AG20443 (cell line): ENCODE measurements around the gene NUP133.
"Not testable (repeated sequence)": the region's sequence is repeated elsewhere in the genome, so short reads cannot be mapped to it uniquely, and the experiment has no call there.

Experiments
- DNase-seq: peaks from one replicate; pipeline ENCODE4 v3.0.0; 2012; ENCODE audit warnings: low spot score, mixed read lengths

The NUP133 gene

DNA sequence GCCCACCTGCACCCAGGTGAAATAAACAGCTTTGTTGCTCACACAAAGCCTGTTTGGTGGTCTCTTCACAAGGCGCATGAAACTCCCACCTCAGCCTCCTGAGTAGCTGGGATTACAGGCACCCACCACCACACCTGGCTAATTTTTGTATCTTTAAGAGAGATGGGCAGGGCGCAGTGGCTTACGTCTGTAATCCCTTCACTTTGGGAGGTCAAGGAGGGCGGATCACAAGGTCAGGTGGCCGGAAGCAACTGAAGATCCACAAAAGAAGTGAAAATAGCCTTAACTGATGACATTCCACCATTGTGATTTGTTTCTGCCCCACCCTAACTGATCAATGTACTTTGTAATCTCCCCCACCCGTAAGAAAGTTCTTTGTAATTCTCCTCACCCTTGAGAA, 89.6 kb downstream of the NUP133 start:
- DNase-seq, result not testable (repeated sequence)

DNA sequence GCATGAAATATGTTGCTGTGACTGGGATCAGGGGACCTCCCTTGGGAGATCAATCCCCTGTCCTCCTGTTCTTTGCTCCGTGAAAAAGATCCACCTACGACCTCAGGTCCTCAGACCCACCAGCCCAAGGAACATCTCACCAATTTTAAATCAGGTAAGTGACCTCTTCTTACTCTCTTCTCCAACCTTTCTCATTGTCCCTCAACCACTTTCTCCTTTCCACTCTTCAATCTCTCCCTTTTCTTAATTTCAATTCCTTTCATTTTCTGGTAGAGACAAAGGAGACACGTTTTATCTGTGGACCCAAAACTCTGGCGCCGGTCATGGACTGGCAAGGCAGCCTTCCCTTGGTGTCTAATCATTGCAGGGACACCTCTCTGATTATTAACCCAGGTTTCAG, 95.3 kb downstream of the NUP133 start:
- DNase-seq, result not testable (repeated sequence)

DNA sequence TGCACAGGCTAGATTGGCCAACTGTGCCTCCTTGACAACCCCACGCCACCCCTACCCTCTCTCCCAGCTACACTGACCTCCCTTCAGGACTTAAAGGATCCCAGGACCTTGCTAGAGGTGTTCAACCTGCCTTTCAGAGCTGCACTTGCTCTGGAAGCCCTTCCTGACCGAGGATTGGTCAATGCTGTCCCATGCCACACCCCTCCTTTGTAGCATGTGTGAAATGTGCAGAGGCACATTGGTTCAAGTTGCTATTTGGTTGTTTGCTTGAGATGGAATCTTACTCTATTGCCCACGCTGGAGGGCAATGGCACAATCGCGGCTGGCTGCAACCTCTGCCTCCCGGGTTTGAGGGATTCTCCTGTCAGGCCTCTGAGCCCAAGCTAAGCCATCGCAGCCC, 96.1 kb downstream of the NUP133 start:
- no peak for DNase-seq

- no peak for DNase-seq
Observed at GRCh38 chr1:229411434-229412055, 96.6 kb downstream of the NUP133 start.

GRCh38 chr1:229410692-229411433, 97.3 kb downstream of the NUP133 start:
- peak; percentile 61 for DNase-seq

- DNase-seq, result no peak
Observed at GRCh38 chr1:229410370-229410691, 97.8 kb downstream of the NUP133 start.

DNA sequence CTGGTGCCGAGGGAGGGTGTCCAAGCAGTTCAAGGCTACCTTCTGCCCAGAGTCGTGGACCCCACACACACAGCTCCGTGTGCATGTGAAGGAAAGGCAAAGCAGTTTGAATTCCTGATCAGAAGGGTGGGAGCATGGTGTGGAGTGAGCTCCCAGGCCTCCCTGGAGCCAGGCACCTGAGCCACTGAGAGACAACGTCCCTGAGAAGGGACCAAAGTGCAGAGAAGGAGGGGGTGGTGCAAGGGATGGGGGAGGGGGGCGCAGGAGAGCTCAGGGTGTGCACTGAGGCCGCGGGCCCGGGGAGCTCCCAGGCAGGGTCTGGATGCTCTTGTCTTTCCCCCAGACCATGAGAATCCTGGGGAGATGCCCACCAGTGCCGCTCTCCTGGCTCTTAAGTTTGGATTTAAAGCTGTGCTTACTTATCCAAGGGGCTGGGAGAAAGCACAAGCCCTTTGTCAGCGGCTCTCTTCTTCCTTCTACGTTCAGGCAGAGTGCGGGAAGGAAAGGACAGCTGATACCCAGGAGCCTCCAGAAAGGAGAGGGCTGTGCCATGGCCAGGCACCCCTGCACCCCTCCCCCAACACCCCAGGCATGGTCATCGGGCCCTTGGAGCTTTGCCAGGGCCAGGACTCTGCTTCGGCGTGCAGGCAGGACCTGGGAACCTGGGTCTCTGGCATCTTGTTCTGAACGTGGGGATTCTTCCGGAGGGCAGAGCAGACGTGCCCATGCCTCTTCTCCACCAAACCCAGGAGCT, 98.3 kb downstream of the NUP133 start:
- no peak for DNase-seq

- no peak for DNase-seq
Observed at GRCh38 chr1:229408458-229409037, 99.6 kb downstream of the NUP133 start.

DNA sequence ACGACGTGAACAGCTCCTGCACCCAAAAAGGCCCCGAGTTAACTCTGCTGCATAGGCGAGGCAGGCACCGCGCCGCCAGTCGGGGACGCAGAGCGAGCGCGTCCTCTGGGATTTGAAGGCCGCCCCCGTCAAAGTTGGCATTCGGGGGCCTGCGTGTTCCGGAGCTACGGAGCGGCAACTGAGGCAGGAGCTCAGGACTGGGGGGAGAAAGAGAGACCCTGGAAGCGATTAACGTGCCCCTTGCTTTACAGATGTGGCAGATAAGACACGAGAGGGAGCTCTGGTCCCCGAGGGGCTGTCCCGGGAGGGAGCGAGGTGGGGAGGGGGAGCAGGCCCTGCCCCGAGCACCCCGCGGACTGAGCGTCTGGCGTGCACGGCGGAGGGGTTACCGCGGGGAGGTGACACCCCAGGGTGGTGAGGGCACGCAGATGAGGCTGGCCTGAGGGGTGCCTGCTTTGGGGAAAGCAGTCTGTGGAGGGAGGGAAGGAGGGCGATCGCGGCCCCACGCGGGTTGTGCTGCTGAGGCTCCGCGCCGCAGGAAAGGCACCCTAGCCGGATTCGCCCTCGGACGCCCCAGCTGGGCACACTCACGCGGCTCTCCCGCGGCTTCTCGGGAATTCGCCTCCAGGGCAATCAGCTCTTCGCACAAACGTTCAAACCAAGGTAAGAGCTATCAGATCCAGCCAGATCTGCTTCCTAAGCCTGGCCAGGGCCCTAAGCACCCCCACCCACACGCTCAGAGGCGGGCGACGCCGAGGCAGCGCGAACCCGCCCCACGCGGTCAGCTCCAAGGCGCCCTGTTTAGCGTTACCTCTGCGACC, 100.7 kb downstream of the NUP133 start:
- DNase-seq, result peak; percentile 27

DNA sequence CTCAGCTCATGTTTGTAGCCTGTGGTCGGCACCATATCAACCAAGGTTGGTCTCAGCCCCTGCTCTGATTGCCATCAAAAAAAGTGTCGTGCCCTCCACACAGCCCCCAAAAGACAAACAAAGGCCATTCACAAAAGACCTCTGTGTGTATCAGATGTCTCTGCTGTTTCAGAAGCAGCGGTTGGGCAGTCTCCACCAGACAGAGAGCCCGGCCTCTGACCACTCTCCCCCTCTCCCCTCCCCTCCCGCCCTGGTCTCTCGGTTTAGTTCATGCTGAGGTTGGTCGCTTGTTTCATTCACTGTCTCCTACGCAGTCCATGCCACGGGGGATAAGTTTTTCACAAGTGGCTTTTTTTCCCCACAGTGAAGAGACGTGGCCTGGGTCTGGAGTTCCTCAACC, 101.3 kb downstream of the NUP133 start:
- DNase-seq, result no peak

DNA sequence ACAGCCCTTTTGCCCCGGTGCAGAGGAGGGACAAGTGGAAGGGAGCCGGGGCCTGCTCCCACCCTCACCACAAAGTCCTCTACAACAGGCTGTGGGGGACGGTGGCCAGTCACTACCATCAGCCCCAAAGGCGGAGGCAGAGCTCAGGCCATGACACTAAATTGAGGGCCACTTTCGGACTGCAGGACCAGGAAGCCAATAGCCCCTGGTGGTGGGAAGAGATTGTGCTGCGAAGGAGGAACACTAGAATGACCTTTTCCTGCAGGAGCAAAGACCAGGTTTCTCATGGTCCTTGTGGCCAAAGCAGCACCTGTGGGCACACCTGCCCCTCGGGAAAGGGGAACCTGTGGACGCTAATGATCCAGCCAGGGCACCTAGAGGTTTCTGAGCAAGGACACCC, 104.6 kb downstream of the NUP133 start:
- DNase-seq, result no peak

- DNase-seq, result no peak
Observed at GRCh38 chr1:229402993-229403392, 105.1 kb downstream of the NUP133 start.

- not testable (repeated sequence) for DNase-seq
Observed at GRCh38 chr1:229402329-229402728, 105.8 kb downstream of the NUP133 start.

DNA sequence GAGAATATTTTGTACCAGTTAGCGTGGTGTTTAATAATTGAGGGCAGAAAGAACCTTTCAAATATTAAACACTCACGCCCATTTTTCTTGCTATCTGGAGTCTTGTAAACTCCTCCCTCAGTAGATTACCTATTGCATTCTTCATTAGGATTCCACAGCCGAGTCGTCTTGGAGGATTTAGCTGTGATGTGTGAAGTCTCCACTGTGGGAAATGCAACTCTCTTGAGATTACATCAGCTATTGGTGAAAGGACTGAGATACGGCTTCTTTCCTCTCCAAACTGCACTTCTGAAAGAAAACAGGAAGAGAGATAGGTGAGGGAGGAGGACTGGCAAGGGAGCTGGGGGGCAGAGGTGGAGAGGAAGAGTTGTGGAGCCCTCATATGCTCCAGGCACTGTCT, 110.4 kb downstream of the NUP133 start:
- no peak for DNase-seq

DNA sequence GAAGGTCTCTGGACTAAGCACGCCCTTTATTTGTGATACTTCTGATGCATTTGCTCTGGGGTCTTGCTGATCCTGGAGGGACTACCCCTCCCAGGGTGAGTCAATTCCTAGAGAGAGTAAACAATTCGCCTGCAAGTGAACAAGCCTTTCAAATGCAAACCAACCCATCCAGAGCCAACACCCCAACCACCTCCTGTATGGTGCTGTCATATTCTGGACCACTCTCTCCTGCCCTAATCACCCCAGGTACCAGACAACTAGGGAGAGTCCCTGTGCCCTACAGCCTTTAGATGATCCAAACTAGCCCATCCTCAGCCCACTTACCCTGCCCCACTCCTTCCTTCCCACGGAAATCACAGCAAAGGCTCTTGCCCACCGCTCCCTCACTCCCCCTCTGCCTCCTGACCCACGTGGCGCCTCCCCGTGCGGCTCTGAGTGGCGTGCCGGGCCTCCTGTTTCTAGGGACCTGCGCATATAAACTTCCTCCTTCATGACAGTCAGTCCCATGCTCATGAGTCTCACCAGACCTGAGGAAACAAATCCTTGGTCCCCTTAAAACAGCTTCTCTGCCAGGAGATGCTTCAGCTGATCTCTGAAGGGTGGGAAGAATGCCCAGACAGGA, 111.4 kb downstream of the NUP133 start:
- no peak for DNase-seq

DNA sequence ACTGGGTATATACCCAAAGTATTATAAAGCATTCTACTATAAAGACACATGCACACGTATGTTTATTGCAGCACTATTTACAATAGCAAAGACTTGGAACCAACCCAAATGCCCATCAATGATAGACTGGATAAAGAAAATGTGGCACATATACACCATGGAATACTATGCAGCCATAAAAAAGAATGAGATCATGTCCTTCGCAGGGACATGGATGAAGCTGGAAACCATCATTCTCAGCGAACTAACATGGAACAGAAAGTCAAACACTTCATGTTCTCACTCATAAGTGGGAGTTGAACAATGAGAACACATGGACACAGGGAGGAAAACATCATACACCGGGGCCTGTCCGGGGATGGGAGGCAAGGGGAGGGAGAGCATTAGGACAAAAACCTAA, 113.6 kb downstream of the NUP133 start:
- DNase-seq, result not testable (repeated sequence)

- DNase-seq, result no peak
Observed at GRCh38 chr1:229392936-229393335, 115.2 kb downstream of the NUP133 start.
